Neural progenitor cell (in vitro differentiated cells): ENCODE measurements around the gene ZNF92. TPM values are rescaled to one million over a fixed set of nuclear protein-coding genes. Genes with fewer than 3 reads are reported as not detected.

Experiments
- DNase-seq: peaks from one replicate; pipeline ENCODE4 v3.0.0-alpha.2; 2016; ENCODE audit warnings: low spot score
- H2AFZ ChIP-seq: fragments of 200-600 bp; sonication (generic); replicated peaks from 2 replicates; pipeline ENCODE4 v1.6.1; 2016; ENCODE audit warnings: antibody characterized with exemption
- H3F3A ChIP-seq: fragments of 200-600 bp; sonication (generic); 2 replicates; pipeline ENCODE4 v1.6.1; 2016; ENCODE audit warnings: antibody characterized with exemption, low read depth
- H3K27ac ChIP-seq: fragments of 200-600 bp; sonication (generic); 2 replicates; pipeline ENCODE4 v1.5.1; 2016; ENCODE audit warnings: mild to moderate bottlenecking
- H3K27me3 ChIP-seq: fragments of 200-600 bp; sonication (generic); 2 replicates; pipeline ENCODE4 v1.6.1; 2016; ENCODE audit warnings: mild to moderate bottlenecking, moderate library complexity
- H3K36me3 ChIP-seq: fragments of 200-600 bp; sonication (generic); 2 replicates; pipeline ENCODE4 v1.5.1; 2016
- H3K4me1 ChIP-seq: fragments of 200-600 bp; sonication (generic); 2 replicates; pipeline ENCODE4 v1.6.1; 2016; ENCODE audit warnings: mixed run types
- H3K4me2 ChIP-seq: fragments of 200-600 bp; sonication (generic); 2 replicates; pipeline ENCODE4 v1.6.1; 2016
- H3K4me3 ChIP-seq: fragments of 200-600 bp; sonication (generic); 2 replicates; pipeline ENCODE4 v1.5.1; 2016
- H3K79me2 ChIP-seq: fragments of 200-600 bp; sonication (generic); 2 replicates; pipeline ENCODE4 v1.6.1; 2016; ENCODE audit warnings: low read depth
- H3K9ac ChIP-seq: fragments of 200-600 bp; sonication (generic); 2 replicates; pipeline ENCODE4 v1.6.1; 2016
- H3K9me3 ChIP-seq: fragments of 200-600 bp; sonication (generic); 2 replicates; pipeline ENCODE4 v1.5.1; 2016; ENCODE audit warnings: low read depth
- H4K20me1 ChIP-seq: fragments of 200-600 bp; sonication (generic); 2 replicates; pipeline ENCODE4 v1.6.1; 2016; ENCODE audit warnings: low read depth
- H3K27ac Mint-ChIP-seq: 3 replicates; pipeline ENCODE4 v1.8.0; 2021; ENCODE audit warnings: mixed read lengths
- H3K27me3 Mint-ChIP-seq: 2 replicates; pipeline ENCODE4 v1.8.0; 2022; ENCODE audit warnings: low read depth, mild to moderate bottlenecking, inconsistent platforms, moderate library complexity, mixed read lengths; ENCODE audit not compliant: insufficient read depth
- H3K36me3 Mint-ChIP-seq: 3 replicates; pipeline ENCODE4 v1.8.0; 2021; ENCODE audit warnings: mixed read lengths
- H3K4me1 Mint-ChIP-seq: 3 replicates; pipeline ENCODE4 v1.8.0; 2021; ENCODE audit warnings: mixed read lengths
- H3K4me3 Mint-ChIP-seq: 3 replicates; pipeline ENCODE4 v1.8.0; 2021; ENCODE audit warnings: mild to moderate bottlenecking, moderate library complexity, mixed read lengths
- H3K9me3 Mint-ChIP-seq: 3 replicates; pipeline ENCODE4 v1.8.0; 2020; ENCODE audit warnings: mixed read lengths
- EZH2 ChIP-seq: fragments of 200-600 bp; sonication (generic); IDR thresholded peaks from 2 replicates; pipeline ENCODE4 v1.6.1; 2017; ENCODE audit warnings: antibody characterized with exemption, mild to moderate bottlenecking, moderate library complexity
- EZH2phosphoT487 ChIP-seq: fragments of 200-600 bp; sonication (generic); IDR thresholded peaks from 2 replicates; pipeline ENCODE4 v1.6.1; 2017; ENCODE audit warnings: antibody characterized with exemption
- total RNA-seq: library from RNA; depleted of rRNA; stranded (reverse); fragments of >200 nt; gene quantifications from 2 replicates; pipeline ENCODE4 v1.2.3, GENCODE V29; 2015; ENCODE audit warnings: low replicate concordance
- TF ChIP-seq, protein P1 (sequence below): fragments of 200-600 bp; sonication (generic); IDR thresholded peaks from 2 replicates; pipeline ENCODE4 v1.5.1; 2017; ENCODE audit warnings: antibody characterized with exemption, mild to moderate bottlenecking

Gene ZNF92
- 35.3 and 57.2 TPM in 2 replicates for total RNA-seq

DNA sequence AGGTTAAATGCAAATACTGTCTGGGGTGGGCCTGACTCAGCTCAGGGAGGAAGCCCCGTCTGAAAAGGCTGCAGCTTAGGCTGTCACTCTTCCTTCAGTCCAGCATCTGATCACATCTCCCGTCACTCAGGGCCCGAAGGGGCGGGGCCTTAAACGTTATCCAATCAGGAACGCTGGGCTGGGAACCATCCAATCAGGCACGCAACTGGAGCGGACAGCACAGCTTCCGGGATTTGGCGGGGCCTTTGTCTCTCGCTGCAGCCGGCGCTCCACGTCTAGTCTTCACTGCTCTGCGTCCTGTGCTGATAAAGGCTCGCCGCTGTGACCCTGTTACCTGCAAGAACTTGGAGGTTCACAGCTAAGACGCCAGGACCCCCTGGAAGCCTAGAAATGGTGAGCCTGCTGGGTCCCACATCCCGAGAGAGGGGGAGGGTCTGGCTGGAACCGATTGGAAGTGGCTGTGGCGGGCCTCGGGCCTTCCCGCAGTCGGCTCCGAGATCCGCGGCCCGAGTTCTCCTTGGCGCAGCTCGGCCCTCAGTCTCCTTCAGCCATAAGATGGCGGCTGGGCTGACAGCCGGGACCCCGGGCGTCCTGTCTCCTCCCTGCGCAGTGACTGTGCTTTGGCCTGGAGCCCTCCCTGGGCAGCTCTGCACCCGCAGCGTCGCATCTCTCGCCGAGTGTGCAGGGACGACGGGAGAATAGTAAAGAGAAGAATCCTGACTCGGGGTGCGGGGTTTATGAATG lies at the start of gene ZNF92:
Gene ZNF92, plus strand, starts transcription at position 248 of the 744 bp plus-strand sequence. Its CDS starts 143 bp downstream, at position 391.
- H4K20me1 ChIP-seq = peaks cover 9% of the 10 kb centered on the region
- Mint-ChIP-seq H3K4me1 (peaks cover 8% of the 10 kb centered on the region), H3K9me3 (peaks cover 16% of the 10 kb centered on the region), H3K4me3 (peak within 1 kb of the TSS; percentile 97), H3K27me3 (peaks cover 5% of the 10 kb centered on the region), H3K27ac (peak within 1 kb of the TSS; percentile 94), H3K36me3 (peaks cover 30% of the 10 kb centered on the region)
- no peaks in the 10 kb centered on the region for H3K27me3 ChIP-seq
- peaks cover 11% of the 10 kb centered on the region for H3K4me1 ChIP-seq
- H2AFZ ChIP-seq = peak within 1 kb of the TSS; percentile 48
- no peaks in the 10 kb centered on the region for H3K36me3 ChIP-seq
- H3F3A ChIP-seq = peaks cover 8% of the 10 kb centered on the region
- peak within 1 kb of the TSS; percentile 74 for H3K4me3 ChIP-seq
- peaks cover 47% of the 10 kb centered on the region for H3K79me2 ChIP-seq
- H3K4me2 ChIP-seq = peak within 1 kb of the TSS; percentile 91
- H3K9me3 ChIP-seq = no peaks in the 10 kb centered on the region
- H3K27ac ChIP-seq = peak within 1 kb of the TSS; percentile 93
- DNase-seq = peak; percentile 99
- no peak for TF ChIP-seq EZH2
- TF ChIP-seq, protein P1, sequence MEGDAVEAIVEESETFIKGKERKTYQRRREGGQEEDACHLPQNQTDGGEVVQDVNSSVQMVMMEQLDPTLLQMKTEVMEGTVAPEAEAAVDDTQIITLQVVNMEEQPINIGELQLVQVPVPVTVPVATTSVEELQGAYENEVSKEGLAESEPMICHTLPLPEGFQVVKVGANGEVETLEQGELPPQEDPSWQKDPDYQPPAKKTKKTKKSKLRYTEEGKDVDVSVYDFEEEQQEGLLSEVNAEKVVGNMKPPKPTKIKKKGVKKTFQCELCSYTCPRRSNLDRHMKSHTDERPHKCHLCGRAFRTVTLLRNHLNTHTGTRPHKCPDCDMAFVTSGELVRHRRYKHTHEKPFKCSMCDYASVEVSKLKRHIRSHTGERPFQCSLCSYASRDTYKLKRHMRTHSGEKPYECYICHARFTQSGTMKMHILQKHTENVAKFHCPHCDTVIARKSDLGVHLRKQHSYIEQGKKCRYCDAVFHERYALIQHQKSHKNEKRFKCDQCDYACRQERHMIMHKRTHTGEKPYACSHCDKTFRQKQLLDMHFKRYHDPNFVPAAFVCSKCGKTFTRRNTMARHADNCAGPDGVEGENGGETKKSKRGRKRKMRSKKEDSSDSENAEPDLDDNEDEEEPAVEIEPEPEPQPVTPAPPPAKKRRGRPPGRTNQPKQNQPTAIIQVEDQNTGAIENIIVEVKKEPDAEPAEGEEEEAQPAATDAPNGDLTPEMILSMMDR = no peak
- no peak for TF ChIP-seq EZH2phosphoT487
- peak within 1 kb of the TSS; percentile 90 for H3K9ac ChIP-seq

DNA sequence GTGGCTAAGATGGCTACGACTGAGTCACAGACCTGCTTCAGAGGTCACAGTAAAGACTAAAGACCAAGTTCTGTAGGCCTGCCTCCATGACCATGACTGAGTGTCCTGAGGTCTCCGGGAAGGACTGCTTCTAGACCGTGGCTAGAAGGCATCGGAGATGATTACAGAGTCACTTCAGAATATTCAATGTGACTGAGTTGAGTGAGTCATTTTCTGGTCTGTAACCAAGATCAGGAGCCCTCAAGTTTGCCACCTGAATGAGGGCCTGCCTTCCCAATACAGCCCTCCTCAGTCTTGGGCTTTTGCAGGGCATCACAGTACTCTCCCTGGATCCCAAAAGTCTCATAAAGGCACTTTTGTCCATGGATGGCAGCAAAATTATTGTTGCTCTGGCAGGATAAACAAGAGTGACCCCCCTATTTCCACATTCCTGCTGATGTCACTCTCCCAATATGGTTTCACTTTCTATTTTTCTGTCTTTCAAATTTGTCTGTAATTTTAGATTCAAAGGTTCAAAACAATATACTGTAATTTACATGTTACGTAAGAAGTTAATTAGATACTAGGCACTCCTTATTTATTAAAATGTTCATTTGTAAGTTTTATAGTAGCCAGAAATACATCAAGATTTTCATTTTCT lies 47.7 kb upstream of the ZNF92 start:
- no peak for TF ChIP-seq EZH2
- TF ChIP-seq, protein P1 = no peak
- TF ChIP-seq EZH2phosphoT487 = no peak
- no peaks in the 10 kb centered on the region for H3K36me3 ChIP-seq
- H3K4me1 ChIP-seq = no peaks in the 10 kb centered on the region
- Mint-ChIP-seq H3K27me3 (no peaks in the 10 kb centered on the region), H3K4me1 (no peaks in the 10 kb centered on the region), H3K4me3 (no peak overlapping the region), H3K36me3 (peaks cover 4% of the 10 kb centered on the region), H3K9me3 (no peaks in the 10 kb centered on the region), H3K27ac (no peak overlapping the region)
- no peaks in the 10 kb centered on the region for H3F3A ChIP-seq
- H4K20me1 ChIP-seq = no peaks in the 10 kb centered on the region
- H3K27ac ChIP-seq = no peak overlapping the region
- no peak overlapping the region for H2AFZ ChIP-seq
- no peaks in the 10 kb centered on the region for H3K9me3 ChIP-seq
- H3K27me3 ChIP-seq = no peaks in the 10 kb centered on the region
- no peak for DNase-seq
- no peak overlapping the region for H3K4me3 ChIP-seq
- H3K9ac ChIP-seq = no peak overlapping the region
- no peaks in the 10 kb centered on the region for H3K79me2 ChIP-seq
- H3K4me2 ChIP-seq = no peak overlapping the region

DNA sequence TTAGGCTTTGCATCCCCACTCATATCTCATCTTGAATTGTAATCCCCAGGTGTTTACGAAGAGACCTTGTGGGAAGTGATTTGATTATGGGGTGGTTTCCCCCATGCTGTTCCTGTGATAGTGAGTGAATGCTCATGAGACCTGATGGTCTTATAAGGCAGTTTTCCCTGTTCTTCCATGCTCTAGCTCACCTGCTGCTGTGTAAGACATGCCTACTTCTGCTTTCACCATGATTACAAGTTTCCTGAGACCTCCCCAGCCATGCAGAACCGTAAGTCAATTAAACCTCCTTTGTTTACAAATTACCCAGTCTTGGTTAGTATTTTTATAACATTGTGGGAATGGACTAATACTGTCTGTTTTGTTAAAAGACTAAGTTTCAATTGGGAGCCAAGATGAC lies 35.3 kb upstream of the ZNF92 start:
- Histone ChIP-seq H3K9me3 (no peaks in the 10 kb centered on the region), H3K27ac (no peak overlapping the region), H3F3A (no peaks in the 10 kb centered on the region), H3K36me3 (no peaks in the 10 kb centered on the region), H3K27me3 (no peaks in the 10 kb centered on the region), H2AFZ (no peak overlapping the region), H3K4me2 (no peak overlapping the region), H3K4me3 (no peak overlapping the region), H4K20me1 (no peaks in the 10 kb centered on the region), H3K4me1 (no peaks in the 10 kb centered on the region), H3K9ac (no peak overlapping the region), H3K79me2 (no peaks in the 10 kb centered on the region)
- DNase-seq = no peak
- no peak overlapping the region for H3K27ac Mint-ChIP-seq
- H3K36me3 Mint-ChIP-seq = peaks cover 18% of the 10 kb centered on the region
- no peaks in the 10 kb centered on the region for H3K4me1 Mint-ChIP-seq
- no peaks in the 10 kb centered on the region for H3K27me3 Mint-ChIP-seq
- H3K4me3 Mint-ChIP-seq = no peak overlapping the region
- H3K9me3 Mint-ChIP-seq = no peaks in the 10 kb centered on the region
- TF ChIP-seq EZH2phosphoT487 (no peak), EZH2 (no peak)
- TF ChIP-seq, protein P1 = no peak
